ENCODE results near the gene NKX2-8.

GRCh38 chr14:36619131-36619530 is 36.7 kb upstream of the NKX2-8 start:
- TF ChIP-seq CTCF (IDR thresholded peaks at IDR 0.05; ENCODE audit: insufficient read depth, low read depth, low read length): no peak
- TF ChIP-seq EZH2 (IDR thresholded peaks at IDR 0.05; ENCODE audit: insufficient read depth, low read length): no peak

All from astrocyte (in vitro differentiated cells and primary cell).